Central memory CD4-positive, alpha-beta T cell (primary cell): ENCODE data around the gene LMLN.
"Not testable (repeated sequence)": the region's sequence is repeated elsewhere in the genome, so short reads cannot be mapped to it uniquely, and the experiment has no call there.

ENCODE experiments used
- DNase-seq: peaks from one replicate; pipeline ENCODE4 v3.0.0; 2022

Gene LMLN

DNA sequence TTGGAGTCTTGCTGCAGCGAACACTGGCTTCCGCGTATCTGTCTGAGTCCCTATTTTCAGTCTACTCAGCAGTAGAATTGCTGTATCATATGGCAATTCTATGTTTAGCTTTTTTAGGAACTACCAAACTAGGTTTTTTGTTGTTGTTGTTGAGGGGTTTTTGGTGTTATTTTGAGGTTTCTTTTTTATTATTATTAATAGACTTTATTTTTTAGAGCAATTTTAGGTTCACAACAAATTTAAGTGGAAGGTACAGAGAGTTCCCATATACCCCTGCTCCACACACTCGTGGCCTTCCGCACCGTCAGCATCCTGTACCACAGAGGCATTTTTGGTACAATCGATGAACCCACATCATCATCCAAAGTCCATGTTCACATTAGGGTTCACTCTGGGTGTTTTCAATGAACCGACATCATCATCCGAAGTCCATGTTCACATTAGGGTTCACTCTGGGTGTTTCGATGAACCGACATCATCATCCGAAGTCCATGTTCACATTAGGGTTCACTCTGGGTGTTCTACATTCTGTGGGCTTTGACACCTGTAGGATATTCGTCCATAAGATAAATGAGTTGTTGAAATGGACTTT is 67.9 kb downstream of the LMLN start:
- DNase-seq: no peak

DNA sequence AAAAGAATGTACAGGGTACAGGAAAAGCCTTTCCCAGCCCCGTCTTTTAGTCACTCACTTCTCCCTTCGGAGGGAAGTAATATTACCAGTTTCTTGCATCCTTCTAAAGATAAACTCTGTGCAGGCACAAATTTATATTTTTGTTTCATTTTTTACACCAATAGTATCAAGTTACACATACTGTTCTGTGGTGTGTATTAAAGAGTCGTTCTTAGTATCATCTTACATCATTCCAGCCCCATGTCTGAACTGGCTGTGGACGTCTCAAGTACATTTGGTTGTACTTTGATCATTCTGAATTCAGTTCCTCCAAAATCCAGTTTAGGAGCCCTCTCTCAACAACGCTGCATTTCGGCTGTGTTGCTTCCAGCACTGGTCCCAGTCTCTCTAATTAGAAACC is 68.7 kb downstream of the LMLN start:
- DNase-seq: no peak

DNA sequence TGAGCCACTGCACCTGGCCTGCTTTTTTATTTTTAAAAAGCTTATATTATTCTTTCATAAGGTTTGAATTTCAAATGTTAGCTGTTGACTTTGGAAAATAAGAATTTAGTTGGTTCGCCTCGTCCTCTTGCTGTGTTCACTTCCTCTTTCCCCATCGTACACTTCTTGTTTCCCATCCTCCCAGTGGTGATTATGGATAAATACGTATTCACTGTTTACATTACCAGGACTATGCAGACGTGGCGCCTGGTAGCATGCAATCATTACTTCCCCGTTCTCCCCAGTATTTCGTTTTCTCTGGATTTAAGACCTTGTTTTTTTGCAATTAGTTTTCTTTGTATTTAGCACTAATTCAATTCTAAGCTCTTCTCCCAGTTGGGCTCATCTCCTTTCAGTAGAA is 70.1 kb downstream of the LMLN start:
- no peak for DNase-seq

DNA sequence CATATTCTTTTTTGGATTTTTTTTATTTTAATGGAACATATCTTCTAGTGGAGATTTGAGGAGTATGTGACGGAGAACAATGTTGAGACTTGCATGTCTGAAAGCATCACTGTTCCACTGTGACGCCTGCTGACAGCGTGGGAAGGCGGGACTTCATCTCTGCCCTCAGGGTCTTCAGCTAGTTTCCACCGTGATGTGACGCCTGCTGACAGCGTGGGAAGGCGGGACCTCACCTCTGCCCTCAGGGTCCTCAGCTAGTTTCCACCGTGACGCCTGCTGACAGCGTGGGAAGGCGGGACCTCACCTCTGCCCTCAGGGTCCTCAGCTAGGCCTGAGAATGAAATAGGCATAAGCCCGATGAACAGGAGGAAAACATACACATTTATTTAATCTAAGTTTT is 70.7 kb downstream of the LMLN start:
- DNase-seq: no peak

DNA sequence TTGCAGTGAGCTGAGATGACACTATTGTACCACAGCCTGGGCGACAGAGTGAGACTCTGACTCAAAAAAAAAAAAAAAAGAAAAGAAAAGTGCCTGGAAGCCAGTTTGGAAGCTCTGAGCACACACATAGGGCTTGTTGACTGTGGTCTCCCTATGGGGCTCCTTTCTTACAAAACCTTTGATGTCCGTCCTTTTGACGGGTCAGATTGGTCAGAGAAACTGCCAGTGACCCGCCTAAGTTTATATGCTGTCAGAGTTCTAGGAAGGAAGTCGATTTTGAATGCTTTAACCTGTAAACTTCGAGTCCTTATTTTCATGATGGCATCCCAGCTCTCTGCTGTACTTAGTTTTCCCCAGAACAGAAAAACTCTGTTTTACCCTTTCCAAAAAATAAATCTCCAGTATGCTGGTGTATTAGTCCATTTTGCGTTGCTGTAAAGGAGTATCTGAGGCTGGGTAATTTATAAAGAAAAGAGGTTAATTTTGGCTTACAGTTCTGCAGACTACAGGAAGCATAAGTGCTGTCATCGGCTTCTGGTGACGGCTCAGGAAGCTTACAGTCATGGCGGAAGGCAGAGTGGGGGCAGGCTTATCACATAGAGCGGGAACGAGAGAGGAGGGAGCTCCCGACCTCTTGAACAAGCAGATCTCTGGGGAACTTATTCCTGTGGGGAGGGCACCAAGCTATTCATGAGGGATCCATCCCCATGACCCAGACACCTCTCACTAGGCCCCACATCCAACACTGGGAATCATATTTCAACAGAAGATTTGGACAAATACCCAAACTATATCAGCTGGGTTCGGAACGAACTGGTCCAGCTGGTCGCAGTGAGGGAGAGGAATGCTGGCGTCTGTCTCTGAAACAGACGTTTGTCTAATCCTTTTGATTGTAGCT is 72.3 kb downstream of the LMLN start:
- DNase-seq: no peak

DNA sequence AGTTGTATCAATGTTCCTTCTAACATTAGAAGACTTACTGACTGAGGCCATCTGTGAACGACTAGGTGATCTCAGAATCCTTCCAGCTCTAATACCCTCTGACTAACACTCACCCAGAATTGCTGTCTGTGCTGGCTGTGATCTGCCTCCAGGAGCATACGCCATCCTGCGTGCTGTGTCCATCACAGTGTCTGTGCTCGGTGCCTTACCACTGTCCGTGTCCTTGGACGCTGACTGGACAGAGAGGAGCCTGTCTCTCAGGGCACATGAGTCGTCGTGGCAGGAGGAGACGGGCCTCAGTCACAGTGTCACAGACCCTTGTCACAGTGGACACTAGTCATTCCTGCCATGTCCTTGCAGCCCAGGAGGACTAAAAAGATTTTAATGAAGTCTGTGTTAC is 83.1 kb downstream of the LMLN start:
- DNase-seq: no peak

DNA sequence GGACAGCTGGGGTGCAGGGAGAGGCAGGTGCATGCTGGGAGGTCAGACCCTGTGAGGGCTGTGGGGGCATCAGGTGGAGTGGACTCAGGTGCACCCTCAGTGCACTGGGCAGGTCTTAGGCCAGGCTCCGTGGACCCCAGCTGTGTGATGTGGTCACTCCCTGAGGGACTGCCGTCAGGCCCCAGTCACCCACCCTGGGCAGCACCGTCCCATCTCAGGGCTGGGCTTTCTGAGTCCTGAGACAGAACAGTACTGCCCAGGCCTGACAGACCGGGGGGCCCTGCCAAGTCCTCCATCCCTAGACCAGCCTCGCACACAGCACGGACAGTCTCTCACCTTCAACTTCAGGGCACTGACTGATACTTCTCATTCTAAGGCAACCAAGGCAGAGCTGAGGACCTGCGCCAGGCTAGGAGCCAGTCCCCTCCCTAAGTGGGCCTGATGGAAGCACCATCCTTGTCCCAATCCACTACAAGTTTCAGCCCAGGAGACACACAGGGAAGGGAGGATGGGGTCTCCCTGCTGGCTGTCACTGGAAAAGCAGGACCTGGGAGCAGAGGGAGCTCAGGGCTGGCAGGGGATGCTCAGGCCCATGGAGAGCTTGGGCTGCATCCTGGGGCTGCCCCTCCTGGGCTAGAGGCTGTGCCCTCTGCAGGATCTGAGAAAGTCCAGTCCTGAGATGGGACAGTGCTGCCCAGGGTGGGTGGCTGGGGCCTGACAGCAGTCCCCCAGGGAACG is 86.3 kb downstream of the LMLN start:
- DNase-seq: no peak

DNA sequence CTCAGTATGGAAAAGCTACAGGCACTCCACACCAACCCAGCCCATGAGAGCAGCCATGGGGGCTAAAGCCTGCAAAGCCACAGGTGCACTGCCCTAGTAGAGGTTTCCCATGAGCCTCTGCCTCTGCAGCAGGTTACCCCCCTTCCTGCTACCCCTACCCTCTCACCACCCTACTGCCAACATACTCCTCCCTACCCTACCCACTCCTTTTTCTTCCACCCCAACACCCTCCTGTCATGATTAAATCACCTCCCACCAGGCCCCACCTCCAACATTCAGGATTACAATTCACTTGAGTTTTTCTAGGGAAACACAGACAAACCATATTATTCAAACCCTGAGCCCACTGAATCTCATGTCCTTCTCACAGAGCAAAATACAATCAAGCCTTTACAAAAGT is 88.4 kb downstream of the LMLN start:
- DNase-seq: no peak

DNA sequence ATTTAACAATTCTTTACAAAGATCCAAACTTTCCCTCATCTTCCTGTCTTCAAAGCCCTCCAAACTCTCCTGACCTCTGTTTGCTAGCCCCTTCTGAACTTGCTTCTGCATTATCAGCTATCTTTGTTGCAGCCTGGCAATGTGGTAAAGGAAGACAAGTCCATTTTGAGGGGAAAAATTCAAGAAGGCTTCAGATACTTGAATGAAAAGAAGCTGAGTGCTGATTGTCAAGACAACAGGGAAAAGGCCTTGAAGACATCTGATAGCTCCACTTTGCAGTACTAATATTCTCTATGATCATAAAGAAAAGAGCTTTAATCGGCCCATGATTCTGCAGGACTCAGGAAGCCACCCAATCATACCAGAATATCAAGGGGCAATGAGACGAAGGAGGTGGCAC is 91.8 kb downstream of the LMLN start:
- DNase-seq: no peak

DNA sequence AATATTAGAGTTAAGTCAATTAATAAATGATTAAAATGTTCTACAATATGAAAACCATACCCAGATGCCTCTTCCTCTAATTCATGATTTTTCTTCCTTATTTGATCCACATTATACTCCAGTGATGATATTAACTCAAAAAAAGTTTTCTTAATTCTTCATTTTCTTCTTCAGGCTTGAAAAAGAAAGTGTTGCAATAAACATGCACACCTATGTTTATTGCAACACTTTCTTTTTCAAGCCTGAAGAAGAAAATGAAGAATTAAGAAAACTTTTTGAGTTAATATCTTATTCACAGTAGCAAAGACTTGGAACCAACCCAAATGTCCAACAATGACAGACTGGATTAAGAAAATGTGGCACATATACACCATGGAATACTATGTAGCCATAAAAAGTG is 93.4 kb downstream of the LMLN start:
- DNase-seq: not testable (repeated sequence)

DNA sequence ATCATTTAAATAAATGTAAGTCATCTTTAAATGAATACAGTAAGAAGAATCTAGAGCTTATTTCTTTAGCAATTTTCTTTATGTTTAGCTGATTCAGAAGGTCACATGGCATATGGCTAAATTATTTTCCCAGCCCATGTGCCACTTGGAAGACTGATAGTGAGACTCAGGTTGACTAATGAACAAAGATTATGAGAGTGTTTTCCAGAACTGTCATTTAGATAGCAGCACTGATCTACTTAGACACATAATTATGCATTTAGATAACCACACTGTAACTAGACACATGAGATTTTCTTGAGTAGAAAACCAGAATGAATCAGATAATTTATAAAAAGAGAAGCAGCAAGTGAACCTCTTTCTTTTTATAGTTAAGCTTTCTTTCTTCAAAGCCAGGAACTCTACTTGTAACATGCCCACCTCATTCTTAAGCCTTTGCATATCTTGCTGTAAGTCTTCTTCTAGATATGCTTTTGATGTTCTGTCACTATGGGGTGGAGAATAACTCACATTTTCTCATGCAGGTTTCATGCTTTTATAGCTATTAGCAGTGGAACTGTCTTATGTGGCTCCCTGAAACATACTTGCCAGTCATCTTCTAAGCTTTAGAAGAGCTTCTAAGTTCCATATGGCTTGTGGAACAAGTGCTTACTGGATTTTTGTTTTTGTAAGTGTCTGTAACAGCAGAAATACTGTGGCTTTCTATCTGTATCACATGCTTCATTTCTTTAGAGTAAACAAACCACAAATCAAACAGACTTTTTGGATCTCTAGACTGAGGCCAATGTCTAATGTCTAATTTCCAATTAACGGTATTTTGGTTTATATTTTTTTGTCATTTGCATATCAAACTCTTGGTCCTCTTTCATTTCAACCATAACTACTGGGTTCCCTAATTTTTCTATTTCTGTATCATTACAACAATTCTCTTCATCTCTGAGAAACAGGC is 101.4 kb downstream of the LMLN start:
- no peak for DNase-seq

DNA sequence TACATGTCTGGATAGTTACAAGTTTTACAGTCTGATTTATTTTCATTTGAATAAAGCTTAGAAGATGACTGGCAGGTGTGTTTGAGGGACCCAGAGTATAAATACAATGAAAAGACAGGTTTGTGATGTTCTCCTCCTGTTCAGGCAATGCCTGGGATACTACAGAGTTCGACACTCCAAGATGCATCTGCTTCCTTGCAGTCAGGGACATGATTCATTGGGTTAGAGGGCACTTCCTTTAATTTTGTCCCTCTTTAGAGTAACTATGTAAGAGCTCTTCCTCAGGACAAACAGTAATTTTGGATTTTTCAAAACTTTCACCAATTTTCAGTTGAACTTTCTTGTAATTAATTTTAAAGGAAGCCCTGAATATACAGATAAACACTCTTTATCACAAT is 102.0 kb downstream of the LMLN start:
- DNase-seq: no peak

DNA sequence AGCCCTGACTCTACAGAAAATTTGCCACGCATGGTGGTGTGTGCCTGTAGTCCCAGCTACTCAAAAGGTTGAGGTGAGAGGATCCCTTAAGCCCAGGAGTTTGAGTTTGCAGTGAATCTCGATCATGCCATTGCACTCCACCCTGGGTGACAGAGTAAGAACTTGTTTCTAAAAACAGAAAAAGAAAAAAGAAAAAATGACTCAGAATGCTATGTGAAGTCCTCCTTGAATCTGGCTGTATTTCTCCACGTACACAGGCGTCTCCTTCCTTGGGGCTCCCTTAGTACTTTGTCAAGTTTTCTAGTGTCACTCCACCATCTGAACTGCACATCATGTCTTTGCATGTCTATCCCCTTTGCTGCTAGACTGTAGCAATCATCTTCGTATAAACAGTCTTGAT is 104.4 kb downstream of the LMLN start:
- no peak for DNase-seq

DNA sequence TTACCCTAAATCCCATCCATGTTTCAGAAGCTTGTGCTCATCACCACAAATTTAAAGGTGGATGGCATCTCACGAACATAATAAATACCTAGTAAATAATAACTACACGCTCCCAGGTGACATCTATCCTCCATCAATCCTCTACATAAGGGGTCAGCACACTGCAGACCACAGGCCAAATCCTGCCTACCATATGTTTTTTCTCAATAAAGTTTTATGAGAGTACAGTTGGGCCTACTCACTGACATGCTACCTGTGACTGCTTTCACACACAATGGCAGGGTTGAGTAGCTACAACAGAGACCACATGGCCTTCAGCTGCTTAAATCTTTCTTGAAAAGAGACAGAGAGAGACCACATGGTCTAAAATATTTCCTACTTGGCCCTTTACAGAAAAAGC is 105.9 kb downstream of the LMLN start:
- DNase-seq: no peak

DNA sequence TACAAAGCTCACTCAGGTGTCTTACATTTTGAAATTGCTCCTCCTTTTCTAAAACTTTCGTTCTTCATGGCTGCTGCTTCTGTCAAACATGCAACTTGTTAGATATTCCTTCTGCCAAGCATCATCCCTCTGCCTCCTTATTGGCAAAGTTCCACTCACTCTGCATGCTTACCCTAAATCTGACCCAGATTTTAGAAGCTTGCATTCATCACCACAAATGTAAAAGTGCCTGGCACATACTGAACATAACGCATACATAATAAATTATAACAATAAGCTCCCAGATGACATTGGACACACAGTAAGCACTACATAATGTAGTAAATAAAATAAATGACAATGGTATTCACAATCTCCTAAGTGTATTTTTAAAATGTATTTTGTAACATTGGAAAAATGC is 107.4 kb downstream of the LMLN start:
- no peak for DNase-seq

DNA sequence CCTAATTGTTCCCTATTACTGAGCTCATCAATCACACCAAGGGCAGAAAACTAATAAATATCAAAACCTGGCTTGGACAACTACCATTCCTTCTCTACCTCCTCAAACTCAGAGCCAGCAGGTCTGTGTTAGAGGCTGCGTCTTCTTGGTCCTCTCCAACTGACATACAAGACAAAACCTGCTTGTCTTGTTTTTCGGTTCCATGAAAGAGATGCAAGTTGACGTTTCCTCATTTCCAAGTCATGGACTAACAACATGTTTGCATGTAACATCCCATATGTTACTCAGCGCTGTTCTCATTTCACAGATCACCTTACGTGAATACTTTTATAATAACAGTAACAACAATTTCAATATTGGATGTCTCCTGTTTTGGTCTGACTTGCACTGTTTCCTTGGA is 110.9 kb downstream of the LMLN start:
- no peak for DNase-seq

DNA sequence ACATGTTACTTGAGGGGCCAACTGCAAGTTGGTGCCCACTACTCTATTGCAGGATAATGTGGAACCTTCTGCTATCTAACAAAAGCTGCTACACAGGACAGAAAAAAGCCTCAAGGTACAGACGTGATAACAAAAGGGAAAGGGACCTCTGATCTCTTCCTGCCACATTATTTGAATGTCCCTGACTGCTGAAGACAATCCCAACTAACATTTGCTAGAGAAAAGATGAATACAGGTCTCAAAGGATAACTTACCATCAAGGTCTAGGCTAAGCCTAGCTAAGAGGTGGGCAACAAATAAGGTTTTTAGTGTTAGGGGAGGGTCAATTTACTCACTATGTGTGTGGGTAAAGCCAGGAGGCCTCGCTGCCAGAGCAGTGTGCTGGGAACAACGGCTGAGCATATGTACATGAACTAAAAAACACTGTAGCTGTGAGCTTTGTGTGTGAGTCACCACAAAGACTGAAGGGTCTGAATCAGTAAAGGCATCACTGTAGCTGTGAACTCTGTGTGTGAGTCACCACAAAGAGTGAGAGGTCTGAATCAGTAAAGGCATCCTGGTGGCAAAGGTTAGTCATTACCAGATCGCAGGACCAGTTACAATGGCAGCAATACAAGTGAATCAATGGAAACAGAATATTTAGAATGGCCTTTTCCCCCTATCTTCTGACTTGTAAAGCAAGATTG is 111.7 kb downstream of the LMLN start:
- no peak for DNase-seq

DNA sequence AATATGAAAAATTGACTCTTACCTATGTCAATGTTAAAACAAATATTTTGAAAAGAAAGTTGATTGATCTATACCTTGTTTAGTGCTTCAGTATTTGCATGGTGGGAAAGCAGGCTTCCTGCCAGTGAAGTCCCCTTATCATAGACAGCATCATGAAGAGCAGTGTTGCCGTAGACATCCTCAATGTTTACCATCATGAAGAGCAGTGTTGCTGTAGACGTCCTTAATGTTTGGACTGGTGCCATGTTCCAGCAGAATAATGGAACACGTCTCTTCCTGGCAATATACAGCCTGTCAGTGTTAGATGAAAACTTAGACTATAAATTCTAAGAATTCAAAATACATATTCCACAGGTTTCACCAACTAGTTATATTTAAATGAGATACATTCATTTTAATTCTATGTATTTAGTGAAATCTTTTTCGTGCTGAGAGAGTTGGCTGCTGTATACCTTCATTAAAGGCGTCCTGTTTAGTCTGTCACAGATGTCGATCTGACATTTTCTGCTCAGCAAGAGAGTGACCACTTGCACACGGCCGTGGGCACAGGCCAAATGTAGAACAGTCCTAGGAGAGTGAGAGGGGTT is 116.8 kb downstream of the LMLN start:
- DNase-seq: no peak

DNA sequence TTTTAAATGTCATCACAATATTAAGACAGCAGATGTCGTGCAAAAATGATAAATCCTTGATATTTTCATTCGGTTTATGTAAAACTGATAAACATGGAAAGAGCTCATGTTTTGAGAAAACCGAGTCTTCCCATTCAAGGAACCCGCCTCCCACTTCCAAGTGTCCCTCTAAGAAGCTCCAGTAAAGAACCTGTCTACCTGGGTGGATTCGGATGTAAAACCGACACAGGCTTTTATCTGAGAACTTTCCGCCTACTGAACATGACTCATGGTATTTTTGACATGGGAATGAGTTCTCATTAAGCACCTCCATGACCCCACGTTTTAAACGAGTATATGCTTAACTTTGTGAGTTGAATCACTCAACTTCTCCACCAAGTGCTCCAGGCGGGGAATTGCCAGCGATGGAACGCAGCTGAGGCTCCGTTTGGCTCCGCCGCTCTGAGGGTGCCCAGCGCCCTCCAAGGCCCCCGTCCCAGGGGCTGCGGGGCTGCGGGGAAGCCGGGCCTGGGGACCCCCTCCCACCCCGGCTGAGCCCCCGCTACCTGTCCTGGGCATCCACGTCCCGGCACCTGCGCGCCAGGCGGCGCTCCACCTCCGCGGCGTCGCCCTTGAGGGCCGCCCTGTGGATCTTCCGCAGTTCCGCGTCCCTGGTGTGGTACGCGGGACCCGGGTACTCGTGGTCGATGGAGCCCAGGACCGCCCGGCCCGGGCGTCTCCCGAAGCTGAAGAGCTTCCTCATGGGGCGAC is 119.9 kb downstream of the LMLN start:
- peak; percentile 17 for DNase-seq

DNA sequence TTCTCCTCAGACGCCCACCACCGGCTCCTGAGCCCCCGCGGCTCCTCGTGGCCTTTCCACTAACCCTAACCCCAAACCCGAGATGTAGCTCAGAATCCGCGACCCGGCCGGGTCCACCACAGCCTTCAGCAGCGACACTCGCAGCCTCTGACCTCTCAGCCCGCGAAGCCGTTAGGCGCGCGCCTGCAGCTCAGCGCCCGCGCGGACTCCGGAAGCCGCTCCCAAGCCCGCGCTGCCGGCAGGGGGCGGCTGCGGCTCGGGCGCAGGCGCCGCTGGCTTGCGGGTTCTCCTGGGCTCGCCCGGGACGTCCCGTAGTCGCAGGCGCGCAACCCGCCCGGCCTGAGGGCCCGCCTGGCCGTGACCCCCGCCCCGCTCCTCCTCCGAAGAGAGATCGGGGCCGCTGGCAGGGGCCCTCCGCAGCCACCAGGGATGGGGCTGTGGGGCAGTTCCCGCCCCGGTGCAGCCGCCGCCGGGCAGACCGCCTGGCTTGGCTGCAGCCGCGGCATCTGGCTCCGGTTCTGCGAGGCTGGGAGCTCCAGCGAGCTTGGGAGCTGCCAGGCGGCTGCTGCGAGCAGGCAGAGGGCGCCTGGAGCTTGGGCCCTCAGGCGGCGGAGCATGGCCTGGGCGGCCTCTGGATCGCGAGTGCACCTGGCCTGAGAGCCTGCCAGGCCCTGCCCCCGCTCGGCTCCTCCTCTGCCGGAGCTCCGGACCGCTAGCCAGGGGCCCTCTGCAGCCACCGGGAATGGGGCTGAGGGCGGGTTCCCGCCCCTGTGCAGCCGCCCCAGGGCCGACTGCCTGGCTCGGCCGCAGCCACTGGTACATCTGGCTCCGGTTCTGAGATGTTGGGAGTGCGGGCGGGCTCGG is 120.7 kb downstream of the LMLN start:
- DNase-seq: peak; percentile 76
